GM19395 (cell line): Measurements from ENCODE around the gene ACTA2.
A peak's percentile ranks its signal among the peaks of the same experiment; 100 is the strongest.
"Not testable (repeated sequence)": the region's sequence is repeated elsewhere in the genome, so short reads cannot be mapped to it uniquely, and the experiment has no call there.

Source experiments
- ATAC-seq: cut with Tn5 transposase; IDR thresholded peaks from one replicate; pipeline ENCODE4 v1.9.1; 2021; ENCODE audit warnings: mild to moderate bottlenecking, moderate library complexity; ENCODE audit not compliant: unreplicated experiment

The ACTA2 gene

DNA sequence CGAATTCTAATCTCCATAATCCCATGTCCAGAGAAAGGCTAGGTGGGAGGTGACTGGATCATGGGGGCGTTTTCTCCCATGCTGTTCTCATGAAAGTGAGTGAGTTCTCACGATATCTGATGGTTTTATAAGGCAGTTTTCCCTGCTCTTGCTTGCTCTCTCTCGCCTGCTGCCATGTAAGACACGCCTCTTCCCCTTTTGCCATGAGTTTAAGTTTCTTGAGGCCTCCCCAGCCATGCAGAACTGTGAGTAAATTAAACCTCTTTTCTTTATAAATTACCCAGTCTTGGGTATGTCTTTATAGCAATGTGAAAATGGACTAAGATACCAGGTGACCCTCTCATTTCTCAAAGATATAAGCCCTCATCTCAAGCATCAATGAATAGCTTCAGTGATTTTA is 1.1 kb upstream of the ACTA2 start:
- ATAC-seq, result no peak

DNA sequence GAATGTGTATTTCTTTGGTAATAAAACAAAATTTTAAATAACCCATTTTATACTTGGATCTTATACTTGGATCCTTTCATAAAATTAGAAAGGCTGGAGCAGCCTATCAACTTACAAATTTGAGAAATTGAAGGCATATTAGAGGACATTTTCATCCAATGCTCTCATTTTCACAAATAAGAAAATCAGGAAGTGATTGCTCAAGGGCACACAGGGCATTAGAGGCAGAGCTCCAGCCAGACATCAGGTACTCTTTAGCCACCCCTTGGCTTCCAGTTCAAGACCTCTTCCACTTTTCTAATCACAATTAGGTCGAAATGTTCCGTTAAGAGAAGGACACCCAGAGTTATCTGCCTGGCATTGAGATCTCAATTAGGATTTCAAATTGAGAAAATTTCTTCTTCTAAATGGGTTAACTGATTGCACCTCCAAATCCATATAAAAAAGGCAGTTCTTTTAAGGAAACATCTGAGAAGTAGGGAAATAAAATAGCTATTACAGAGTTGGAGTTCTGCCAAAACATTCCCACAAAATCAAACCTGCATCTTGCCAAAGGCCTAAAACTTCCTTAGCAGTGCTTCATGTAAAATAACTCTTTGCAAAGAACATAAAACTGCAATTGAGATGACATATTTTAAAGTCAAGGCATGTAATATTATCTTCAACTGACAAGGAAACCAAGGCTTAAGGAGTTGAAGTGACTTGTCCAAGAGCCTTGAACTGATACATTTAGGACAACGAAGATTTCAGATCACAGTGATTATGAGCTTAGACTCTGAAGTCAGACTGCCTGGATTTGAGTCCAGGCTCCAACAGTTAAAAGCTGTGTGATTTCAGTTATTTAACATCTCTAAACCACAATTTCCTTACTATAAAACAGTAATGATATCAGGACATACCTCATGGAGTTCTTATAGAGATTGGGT is 2.4 kb downstream of the ACTA2 start:
- no peak for ATAC-seq

DNA sequence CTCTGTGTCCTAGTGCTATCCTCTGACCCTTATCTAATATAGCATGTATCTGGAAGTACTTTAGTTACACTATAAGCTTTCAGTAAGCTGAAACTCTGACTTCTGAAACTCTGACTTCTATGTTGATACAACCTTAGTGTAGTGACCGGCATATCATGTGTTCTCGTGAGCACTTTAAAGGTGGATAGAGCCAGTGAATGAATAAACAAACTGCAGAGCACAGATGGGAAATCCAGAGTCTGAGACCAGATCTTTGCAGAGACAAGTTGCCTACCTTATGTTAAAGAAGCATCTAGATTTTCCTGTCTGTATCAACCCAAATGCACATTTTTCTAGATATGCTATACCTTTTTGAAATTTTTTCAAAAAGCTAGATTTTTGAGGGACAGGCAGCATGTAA is 3.5 kb downstream of the ACTA2 start:
- ATAC-seq, result no peak

DNA sequence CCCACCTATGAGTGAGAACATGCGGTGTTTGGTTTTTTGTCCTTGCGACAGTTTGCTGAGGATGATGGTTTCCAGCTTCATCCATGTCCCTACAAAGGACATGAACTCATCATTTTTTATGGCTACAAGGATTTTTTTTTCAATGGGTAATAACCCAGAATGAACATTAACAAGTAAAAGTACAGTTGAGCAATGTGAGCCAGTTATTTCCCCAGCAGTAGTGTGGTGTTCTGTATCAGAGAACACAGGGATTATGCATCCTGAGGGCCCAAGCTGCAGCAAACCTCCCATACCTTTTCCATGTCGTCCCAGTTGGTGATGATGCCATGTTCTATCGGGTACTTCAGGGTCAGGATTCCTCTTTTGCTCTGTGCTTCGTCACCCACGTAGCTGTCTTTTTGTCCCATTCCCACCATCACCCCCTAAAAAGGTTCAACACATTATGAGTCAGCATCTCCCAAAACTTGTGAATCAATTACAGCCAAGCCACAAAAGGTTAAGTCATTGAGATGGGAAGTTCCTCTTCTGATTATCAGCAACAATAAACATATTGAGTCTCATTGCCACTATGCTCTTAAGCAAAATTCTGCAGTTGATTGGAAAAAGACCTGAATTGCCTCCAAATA is 5.5 kb downstream of the ACTA2 start:
- no peak for ATAC-seq

DNA sequence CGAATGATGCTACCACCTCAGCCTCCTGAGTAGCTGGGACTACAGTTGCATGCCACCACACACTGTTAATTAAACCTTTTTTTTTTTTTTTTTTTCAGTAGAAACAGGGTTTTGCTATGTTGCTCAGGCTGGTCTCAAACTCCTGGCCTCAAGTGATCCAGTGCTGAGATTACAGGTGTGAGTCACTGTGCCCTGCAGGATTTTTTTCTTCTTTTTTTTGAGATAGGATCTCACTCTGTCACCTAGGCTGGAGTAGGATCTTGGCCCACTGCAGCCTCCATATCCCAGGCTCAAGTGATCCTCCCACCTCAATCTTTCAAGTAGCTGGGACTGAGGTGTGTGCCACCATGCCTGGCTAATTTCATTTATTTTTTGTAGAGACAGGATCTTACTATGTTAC is 6.4 kb downstream of the ACTA2 start:
- no peak for ATAC-seq

DNA sequence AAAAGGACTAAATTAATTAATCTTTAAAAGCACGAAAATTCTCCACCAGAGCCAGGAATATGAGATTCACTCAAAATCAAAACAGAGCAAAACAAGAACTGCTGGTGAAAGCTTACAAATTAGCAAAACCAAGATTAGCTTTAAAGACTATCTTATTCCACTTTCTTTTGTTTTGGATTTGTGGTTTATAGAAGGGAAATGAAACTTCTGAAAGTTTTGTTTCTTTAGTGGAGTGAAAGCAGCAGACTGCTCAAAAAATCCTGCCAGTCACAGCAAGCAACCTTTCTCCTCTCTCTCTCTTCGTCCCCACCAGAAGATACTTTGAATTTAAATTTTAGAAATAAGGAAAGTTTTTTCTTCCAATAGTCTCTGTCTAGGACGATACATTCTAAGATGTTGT is 7.8 kb downstream of the ACTA2 start:
- ATAC-seq, result peak; percentile 76

DNA sequence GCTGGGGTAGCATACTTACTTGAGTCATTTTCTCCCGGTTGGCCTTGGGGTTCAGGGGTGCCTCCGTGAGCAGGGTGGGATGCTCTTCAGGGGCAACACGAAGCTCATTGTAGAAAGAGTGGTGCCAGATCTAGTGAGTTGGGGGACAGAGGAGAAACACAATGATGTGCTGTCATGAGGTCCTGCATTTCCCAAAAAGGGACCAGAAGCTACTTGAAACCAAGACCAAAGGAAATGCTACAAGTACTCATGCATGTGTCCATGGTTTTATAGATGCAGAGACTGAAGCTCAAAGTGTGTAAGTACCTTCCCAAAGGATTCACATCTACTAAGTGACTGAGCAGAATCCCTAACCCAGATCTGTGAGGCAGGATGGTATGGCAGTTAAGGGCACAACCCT is 8.8 kb downstream of the ACTA2 start:
- ATAC-seq, result no peak

DNA sequence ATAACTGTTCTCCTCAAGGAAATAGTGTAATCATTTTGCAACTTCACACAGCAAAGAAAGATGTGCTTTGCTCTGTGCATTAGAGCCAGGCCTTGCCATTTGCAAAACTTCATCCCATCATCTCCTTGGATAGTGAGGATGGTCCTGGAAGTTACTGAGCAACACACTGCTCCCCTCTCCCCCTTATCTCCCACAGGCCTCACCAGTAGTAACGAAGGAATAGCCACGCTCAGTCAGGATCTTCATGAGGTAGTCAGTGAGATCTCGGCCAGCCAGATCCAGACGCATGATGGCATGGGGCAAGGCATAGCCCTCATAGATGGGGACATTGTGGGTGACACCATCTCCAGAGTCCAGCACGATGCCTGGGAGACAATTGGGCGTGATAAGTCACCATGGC is 11.5 kb downstream of the ACTA2 start:
- ATAC-seq, result no peak

DNA sequence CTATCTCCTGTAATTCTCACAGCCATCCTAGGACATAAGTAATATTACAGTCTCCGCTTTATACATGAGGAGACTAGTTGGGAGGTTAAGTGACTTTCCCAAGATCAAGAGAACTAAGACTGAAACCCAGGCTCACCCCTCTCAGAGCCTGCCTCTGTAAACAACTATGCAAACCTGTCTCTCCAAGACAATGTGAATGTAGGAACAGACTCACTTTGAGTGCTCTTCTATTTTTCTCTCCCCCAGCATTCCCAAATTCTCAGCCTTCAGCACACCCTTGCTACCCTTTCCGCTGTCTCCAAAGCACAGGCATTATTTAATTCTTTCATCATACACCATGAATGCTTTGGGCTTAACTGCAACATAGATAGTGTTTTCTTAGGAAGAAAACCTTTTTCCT is 13.6 kb downstream of the ACTA2 start:
- no peak for ATAC-seq

DNA sequence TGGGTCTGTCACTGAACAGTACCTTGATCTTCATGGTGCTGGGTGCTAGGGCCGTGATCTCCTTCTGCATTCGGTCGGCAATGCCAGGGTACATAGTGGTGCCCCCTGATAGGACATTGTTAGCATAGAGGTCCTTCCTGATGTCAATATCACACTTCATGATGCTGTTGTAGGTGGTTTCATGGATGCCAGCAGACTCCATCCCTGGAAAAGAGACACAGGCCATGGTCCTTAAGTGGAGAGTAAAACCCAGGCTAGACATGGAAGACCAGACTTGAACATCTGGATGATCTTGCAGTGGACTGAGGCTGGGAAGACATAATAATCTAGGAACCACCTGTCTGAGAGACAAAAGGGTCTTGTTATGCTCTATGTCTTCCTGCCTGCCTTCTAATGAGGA is 14.5 kb downstream of the ACTA2 start:
- no peak for ATAC-seq

DNA sequence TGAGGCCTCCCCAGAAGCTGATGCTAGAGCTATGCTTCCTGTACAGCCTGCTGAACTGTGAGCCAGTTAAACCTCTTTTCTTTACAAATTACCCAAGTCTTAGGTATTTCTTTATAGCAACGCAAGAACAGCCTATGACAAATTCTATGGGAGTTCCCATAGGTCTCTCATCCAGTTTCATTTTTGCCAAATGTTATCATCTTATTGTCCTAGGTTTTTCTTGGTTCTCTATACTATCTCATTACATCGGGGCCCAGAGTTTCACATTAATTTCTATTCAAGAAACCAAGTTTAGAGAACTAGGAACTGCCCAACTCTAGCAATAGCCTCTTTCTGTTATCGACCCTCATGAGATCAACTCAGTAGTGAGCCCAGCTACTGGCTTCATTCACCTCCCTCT is 15.9 kb downstream of the ACTA2 start:
- no peak for ATAC-seq

DNA sequence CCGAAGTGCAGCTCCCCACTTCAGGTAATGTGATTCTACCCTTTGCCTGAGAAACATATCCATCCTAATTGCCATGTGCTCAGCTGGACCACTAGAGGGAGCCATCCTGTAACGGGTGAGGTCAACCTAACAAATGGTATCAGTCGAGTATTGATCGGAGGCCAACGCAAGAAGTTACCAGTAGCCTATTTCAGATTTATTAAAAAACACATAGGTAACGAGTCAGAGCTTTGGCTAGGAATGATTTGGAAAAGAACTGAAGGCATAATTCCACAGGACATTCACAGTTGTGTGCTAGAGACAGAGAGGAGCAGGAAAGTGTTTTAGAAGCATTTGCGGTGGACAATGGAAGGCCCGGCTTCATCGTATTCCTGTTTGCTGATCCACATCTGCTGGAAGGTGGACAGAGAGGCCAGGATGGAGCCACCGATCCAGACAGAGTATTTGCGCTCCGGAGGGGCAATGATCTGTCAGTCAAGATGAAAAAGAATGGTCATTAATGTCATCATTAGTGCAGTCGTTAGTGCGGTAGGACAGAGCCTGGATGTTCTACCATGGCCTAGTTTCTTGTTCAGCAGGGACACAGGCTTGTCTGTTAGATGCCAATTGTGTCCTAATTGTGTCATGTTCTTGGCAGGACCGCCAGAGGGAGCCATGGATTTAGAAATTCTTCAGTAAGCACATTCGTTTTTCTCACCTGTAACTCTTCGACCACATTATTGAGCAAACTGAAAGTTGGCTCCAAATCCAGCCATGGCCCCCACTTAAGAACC is 17.5 kb downstream of the ACTA2 start:
- peak; percentile 57 for ATAC-seq

DNA sequence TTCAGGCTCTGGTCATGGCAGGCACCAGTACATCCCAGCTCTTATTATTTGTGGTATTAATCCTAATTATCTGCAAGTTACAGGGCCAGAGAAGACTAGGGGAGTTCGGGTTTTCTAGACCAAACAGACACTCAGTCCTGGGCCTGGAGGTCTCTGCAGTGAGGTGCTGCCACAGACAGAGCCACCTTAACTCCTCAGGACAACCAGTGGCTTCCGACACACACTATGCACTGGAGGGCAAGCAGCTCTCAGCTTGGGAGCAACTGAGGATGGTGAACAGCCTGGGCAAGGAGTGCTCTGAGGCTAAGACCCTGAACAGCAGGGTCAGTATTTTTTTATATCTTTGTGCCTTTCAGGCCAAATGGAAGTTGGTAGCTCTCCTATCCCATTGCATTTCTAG is 19.0 kb downstream of the ACTA2 start:
- ATAC-seq, result no peak

DNA sequence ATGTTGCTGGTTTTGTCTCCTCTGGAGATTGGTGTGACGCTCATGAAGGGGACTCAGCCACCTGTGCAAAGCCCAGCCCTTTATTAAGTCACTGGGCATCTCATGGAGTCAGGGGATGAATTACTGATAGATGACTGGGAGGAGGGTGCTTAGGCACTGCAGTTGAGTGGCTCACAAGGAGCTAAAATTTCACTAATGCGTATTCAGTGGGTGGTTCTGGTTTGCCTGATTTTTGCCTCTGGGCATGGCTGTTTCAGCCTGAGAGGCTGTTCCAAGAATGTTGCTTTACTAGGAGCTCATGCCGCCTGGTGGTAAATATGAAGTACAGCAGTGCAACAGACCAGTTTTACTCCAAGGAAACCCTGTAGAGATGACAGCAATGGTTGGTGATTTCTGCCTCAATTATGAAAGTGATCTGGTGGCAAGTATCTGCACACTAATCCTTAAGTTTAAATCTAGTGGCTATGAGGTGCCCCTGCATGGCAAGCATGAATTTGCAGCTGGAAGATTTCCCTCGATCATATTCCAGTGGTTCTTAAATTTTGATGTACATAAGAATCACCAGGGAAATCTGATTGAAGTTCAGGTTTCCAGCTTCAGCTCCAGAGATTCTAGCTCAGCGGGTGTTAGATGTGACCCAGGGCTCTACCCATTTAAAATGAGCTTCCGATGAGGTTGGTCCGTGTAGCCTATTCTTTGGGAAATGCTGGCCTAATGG is 19.9 kb downstream of the ACTA2 start:
- ATAC-seq, result peak; percentile 67

DNA sequence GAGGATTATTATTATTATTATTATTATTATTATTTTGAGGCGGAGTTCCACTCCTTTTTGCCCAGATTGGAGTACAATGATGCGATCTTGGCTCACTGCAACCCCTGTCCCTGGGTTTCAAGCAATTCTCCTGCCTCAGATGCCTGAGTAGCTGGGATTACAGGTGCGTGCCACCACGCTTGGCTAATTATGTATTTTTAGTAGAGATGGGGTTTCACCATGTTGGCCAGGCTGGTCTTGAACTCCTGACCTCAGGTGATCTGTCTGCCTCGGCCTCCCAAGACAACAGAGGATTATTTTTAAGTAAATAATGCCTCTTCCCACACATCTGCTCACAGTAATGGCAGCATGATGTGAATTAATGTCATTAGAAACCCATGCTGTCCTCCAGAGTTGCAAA is 20.5 kb downstream of the ACTA2 start:
- ATAC-seq, result not testable (repeated sequence)

DNA sequence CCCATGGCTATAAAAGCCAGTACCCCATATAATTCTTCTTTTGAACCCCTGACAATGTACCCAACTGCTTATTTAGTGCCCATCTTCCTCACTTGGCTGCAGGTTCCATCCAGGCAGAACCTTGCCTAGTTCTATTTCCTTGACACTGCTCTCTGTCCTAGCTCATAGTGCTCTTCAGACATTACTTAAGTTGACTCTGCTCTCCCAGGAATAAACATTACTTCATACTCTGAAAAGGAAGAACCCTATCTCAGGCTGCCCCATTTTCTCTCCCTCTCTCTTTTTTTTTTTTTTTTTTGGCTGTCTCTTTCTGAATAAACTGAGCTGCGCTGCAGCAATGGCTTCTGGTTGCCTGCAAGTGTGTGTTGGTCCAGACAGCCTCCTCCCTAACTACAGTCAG is 21.0 kb downstream of the ACTA2 start:
- ATAC-seq, result no peak

DNA sequence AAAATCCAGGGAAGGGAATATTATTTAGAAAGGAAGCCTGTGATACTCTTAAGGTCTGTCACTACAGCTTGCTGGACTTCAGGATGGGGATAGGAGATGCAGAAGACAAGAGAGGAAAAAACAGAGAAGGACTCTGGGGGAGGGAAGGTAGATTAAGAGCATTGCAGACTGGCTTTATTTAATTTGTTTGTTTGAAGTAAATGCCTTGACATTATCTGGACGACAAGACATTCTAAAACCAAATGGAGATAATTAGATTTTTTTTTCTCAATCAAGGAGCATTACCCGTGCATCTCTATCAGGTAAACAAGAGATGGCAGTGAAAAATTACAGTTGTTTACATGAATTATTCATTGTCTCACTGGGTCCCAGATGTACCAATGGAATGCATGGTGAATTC is 24.3 kb downstream of the ACTA2 start:
- ATAC-seq, result no peak

DNA sequence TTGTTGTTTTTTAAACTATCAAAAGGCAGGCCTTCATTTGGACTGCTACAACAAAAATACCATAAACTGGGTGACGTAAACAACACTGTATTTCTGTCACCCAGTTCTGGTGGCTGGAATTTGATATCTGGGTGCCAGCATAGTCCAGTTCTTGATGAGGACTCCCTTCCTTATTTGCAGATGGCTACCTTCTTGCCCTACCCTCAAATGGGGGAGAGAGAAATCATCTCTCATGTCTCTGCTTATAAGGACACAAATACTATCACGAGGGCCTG is 25.2 kb downstream of the ACTA2 start:
- ATAC-seq, result no peak

DNA sequence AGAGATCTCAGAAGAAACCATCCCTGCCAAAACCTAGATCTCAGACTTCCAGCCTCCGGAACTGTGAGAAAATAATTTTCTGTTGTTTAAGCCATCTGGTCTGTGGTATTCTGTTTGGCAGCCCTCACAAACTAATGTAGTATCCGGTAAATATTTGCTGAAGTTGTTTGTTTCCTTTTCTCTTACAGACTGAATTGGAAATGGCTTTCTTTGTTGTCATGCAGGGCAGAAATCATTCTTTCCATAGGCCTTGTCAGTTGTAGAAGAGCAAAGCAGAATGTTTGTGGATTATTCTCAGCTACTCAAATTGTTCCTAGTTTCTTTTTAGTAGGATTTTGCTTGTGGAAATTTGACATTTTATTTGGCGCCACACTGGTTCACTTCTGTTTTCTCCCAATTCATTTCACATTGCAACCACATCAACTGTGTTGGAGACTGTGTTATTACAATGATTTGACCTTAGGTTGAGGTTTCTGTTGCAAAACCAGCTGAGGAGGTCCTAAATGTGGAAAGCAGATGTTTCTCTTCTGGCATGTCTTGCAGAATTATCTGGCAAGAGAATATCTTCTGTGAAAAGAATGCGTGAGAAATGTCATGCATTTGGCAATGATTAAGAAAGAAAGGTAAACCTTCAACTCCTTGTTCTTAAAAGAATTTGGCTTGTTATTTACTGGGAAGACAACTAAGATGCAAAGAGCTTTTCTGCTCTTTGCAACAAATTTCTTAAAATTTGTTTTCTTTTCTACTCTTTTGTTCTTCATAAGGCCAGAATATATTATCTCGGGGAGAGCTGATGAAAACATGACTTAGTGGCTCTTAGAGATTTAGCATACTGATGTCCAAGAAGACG is 25.8 kb downstream of the ACTA2 start:
- no peak for ATAC-seq

DNA sequence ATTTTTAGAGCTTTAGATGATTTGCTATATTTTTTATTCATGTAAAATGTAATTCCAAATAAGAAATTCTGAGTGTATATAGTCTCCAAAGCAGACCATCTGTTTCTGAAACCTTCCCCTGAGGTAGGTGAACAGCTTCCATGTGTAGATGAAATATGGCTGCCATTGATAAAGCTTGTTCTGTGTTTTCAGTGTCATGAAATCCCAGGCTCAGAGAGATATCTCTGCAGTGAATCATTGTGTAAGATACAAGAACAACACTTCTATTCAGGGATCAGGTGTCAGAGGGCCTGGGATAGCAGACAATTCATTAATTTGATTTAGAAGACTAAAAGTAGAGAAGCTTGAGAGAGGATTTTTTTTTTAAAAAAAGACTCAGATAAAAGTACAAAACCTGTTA is 29.1 kb downstream of the ACTA2 start:
- ATAC-seq, result no peak
